ENCODE measurements around the gene CYP2F1.
A peak's percentile ranks its signal among the peaks of the same experiment; 100 is the strongest.
"Not testable (repeated sequence)": the region's sequence is repeated elsewhere in the genome, so short reads cannot be mapped to it uniquely, and the experiment has no call there.

Gene CYP2F1

GRCh38 chr19:41111750-41112295 lies 2.4 kb upstream of the CYP2F1 start:
- H3K4me3 ChIP-seq (ENCODE audit: low read depth, low read length), result no peak overlapping the region
- DNase-seq (ENCODE audit: low read depth), result no peak
- TF ChIP-seq, protein P1, sequence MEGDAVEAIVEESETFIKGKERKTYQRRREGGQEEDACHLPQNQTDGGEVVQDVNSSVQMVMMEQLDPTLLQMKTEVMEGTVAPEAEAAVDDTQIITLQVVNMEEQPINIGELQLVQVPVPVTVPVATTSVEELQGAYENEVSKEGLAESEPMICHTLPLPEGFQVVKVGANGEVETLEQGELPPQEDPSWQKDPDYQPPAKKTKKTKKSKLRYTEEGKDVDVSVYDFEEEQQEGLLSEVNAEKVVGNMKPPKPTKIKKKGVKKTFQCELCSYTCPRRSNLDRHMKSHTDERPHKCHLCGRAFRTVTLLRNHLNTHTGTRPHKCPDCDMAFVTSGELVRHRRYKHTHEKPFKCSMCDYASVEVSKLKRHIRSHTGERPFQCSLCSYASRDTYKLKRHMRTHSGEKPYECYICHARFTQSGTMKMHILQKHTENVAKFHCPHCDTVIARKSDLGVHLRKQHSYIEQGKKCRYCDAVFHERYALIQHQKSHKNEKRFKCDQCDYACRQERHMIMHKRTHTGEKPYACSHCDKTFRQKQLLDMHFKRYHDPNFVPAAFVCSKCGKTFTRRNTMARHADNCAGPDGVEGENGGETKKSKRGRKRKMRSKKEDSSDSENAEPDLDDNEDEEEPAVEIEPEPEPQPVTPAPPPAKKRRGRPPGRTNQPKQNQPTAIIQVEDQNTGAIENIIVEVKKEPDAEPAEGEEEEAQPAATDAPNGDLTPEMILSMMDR (conservative IDR thresholded peaks at IDR 0.05; ENCODE audit: low read depth, low read length), result no peak

DNA sequence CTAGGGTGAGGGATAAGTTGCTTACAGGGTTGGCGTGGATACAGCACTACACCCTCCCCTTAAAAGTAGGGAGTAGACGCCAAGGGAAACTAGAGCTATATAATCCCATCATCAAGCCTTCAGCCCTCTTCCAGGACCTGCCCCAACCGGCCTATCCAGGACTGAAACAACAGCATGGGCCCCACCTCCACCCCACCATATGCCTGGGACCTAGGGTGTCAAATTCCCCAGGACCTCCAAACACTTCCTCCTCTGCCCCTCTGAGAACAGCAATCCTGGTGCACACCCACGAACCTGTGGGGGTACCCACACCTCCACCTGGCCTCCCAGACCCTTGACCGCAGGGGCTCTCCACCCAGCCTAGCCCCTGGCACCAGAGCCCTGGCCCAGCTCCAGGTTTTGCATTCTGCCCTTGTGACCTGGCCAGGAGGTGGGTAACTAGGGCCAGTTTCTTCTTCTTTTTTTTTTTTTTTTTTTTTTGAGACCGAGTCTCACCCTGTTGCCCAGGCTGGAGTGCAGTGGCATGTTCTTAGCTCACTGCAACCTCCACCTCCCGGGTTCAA lies 1.4 kb upstream of the CYP2F1 start:
- no peak for DNase-seq (ENCODE audit: low read depth)
- H3K4me3 ChIP-seq (ENCODE audit: low read depth, low read length), result no peak overlapping the region
- TF ChIP-seq, protein P1 (conservative IDR thresholded peaks at IDR 0.05; ENCODE audit: low read depth, low read length), result no peak

DNA sequence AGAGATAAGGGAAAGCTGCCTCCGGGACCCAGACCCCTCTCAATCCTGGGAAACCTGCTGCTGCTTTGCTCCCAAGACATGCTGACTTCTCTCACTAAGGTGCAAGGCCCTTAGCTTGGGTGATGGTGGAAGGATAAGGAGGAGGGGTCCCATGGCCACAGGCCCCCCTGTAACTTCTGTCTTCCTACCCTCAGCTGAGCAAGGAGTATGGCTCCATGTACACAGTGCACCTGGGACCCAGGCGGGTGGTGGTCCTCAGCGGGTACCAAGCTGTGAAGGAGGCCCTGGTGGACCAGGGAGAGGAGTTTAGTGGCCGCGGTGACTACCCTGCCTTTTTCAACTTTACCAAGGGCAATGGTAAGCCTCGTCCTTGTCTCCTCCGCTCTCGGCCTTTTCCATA lies 2.0 kb downstream of the CYP2F1 start:
- TF ChIP-seq, protein P1 (conservative IDR thresholded peaks at IDR 0.05; ENCODE audit: low read depth, low read length), result no peak
- DNase-seq (ENCODE audit: low read depth), result no peak

DNA sequence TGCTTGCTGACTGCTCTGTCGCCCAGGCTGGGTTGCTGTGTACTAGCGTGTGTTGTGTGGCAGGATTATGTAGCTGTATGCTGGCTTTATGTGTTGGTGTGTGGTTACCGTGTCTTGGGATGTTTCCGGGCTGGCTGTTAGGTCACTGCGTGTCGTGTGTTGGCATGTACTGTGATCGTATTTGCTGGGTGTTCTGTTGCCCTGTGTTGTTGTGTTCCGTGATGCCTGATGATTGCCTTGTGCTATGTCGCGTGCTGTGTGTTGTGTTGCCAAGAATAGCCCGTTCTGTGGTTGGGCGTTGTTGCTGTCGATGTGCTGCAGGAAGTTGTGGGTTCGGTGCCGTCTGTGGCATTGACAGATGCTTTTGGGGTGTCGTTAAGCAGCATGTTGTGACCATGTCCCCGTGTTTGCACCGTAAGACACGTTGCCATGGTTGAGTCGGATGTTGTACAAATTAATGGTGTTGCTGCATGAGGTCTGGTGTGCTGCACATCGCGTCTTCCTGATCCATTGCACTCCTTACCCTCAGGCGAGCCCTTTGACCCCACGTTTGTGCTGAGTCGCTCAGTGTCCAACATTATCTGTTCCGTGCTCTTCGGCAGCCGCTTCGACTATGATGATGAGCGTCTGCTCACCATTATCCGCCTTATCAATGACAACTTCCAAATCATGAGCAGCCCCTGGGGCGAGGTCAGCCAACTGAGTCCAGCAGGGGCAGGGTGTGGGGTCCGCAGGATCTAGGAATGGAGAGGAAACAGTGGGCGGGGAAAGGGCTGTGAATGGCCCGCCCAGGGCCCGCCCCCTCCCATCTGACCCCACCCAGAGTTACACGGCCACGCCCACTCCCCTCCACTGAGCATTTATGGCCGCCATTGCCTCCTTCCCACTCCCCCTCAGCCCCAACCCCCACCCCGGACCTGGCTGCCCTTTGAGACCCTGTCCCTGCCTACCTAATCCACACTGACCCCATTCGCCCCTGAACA lies 7.0 kb downstream of the CYP2F1 start:
- not testable (repeated sequence) for H3K4me3 ChIP-seq (ENCODE audit: low read depth, low read length); DNase-seq (ENCODE audit: low read depth)

More for the DNA sequence above, 2.0 kb downstream of the CYP2F1 start:
- H3K4me3 ChIP-seq (ENCODE audit: low read depth, low read length), result no peak overlapping the region

DNA sequence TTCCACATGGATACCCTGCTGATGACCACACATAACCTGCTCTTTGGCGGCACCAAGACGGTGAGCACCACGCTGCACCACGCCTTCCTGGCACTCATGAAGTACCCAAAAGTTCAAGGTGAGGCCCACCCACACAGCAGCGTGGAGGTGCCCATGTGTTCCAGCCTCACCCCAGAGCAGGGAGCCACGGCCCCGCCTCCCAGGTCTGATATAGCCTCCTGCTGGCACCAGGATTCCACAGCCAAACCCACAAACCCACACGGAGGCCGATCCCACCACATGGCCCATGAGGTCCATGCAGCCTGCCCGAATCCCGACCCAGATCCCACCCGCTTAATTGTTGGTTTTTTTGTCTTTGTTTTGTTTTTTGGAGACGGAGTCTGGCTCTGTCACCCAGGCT lies 8.6 kb downstream of the CYP2F1 start:
- not testable (repeated sequence) for DNase-seq (ENCODE audit: low read depth); H3K4me3 ChIP-seq (ENCODE audit: low read depth, low read length)

DNA sequence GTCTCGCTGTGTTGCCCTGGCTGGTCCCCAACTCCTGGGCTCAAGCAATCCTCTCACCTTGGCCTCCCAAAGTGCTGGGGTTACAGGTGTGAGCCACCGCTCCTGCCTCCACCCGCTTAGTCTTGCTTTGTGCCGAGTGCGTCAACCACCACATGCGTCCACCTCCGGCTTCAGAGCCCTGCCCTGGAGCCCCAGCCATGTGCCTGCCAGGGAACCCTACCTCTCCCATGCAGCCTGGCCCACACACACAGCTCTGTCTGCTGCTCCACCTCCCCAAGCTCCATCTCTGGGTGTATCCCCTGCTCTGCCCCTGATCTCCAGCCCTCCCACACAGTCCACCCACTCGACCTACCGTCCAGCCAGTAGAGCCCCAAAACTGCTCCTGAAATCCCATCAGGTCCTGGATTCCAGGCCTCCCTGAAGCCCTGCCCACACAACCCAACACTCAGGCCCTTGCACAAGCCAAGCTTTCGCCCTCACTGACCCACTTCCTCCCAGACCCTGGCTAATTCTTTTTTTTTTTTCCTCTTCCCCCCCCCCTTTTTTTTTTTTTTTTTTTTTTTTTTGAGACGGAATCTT lies 9.6 kb downstream of the CYP2F1 start:
- H3K4me3 ChIP-seq (ENCODE audit: low read depth, low read length), result no peak overlapping the region
- TF ChIP-seq, protein P1 (conservative IDR thresholded peaks at IDR 0.05; ENCODE audit: low read depth, low read length), result no peak
- no peak for DNase-seq (ENCODE audit: low read depth)

- not testable (repeated sequence) for H3K4me3 ChIP-seq (ENCODE audit: low read depth, low read length)
- peak; percentile 33 for DNase-seq (ENCODE audit: low read depth)
- TF ChIP-seq, protein P1 (conservative IDR thresholded peaks at IDR 0.05; ENCODE audit: low read depth, low read length), result peak; percentile 68
Observed at GRCh38 chr19:41126765-41127203, 12.6 kb downstream of the CYP2F1 start.

DNA sequence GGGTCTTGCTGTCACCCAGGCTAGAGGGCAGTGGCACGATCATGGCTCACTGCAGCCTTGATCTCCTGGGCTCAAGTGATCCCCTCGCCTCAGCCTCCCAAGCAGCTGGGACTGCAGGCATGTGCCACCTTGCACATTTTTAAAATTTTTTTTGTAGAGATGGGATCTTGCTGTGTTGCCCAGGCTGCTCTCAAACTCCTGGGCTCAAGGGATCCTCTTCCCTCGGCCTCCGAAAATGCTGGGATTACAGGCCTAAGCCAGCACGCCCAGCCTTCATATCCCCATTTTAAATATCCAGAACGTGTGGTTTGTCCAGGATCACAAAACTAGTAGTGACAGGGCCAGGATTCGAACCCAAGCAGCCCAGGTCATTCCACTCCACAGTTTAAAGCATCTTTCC lies 13.1 kb downstream of the CYP2F1 start:
- H3K4me3 ChIP-seq (ENCODE audit: low read depth, low read length); DNase-seq (ENCODE audit: low read depth): not testable (repeated sequence)

Data from choroid plexus epithelial cell (primary cell).